Endodermal cell (in vitro differentiated cells): ENCODE measurements around the gene VILL. TPM values are rescaled to one million over a fixed set of nuclear protein-coding genes. Genes with fewer than 3 reads are reported as not detected.
"Not testable (repeated sequence)": the region's sequence is repeated elsewhere in the genome, so short reads cannot be mapped to it uniquely, and the experiment has no call there.

Source experiments
- DNase-seq: peaks from one replicate; pipeline ENCODE4 v3.0.0-alpha.2; 2017
- H3K27ac ChIP-seq: 2 replicates; pipeline ENCODE4 v1.5.1; 2013; ENCODE audit warnings: mild to moderate bottlenecking, low read depth, low read length, moderate library complexity
- H3K27me3 ChIP-seq: 2 replicates; pipeline ENCODE4 v1.6.1; 2013; ENCODE audit warnings: mild to moderate bottlenecking, low read length, moderate library complexity; ENCODE audit not compliant: insufficient read depth, control insufficient read depth, poor library complexity, severe bottlenecking
- H3K36me3 ChIP-seq: 2 replicates; pipeline ENCODE4 v1.7.0; 2013; ENCODE audit warnings: mild to moderate bottlenecking, low read length, moderate library complexity; ENCODE audit not compliant: control insufficient read depth, insufficient read depth
- H3K4me1 ChIP-seq: one replicate; pipeline ENCODE4 v1.7.0; 2013; ENCODE audit warnings: low read length; ENCODE audit not compliant: control insufficient read depth, insufficient read depth
- H3K4me3 ChIP-seq: 2 replicates; pipeline ENCODE4 v1.5.1; 2013; ENCODE audit warnings: mild to moderate bottlenecking, low read length, moderate library complexity
- H3K9ac ChIP-seq: 2 replicates; pipeline ENCODE4 v1.6.1; 2013; ENCODE audit warnings: mild to moderate bottlenecking, low read length, moderate library complexity; ENCODE audit not compliant: poor library complexity, severe bottlenecking; ENCODE audit errors: extremely low read depth
- H3K9me3 ChIP-seq: 2 replicates; pipeline ENCODE4 v1.6.1; 2013; ENCODE audit warnings: mild to moderate bottlenecking, low read length, moderate library complexity; ENCODE audit not compliant: control insufficient read depth
- H3K27ac Mint-ChIP-seq: 2 replicates; pipeline ENCODE4 v1.8.0; 2020; ENCODE audit warnings: mixed read lengths
- H3K27me3 Mint-ChIP-seq: 2 replicates; pipeline ENCODE4 v1.8.0; 2021; ENCODE audit warnings: mild to moderate bottlenecking, mixed read lengths; ENCODE audit not compliant: insufficient read depth
- H3K36me3 Mint-ChIP-seq: 2 replicates; pipeline ENCODE4 v1.8.0; 2020; ENCODE audit warnings: low read depth, mixed read lengths
- H3K4me1 Mint-ChIP-seq: 2 replicates; pipeline ENCODE4 v1.8.0; 2020; ENCODE audit warnings: mixed read lengths
- H3K4me3 Mint-ChIP-seq: 2 replicates; pipeline ENCODE4 v1.8.0; 2020; ENCODE audit warnings: mild to moderate bottlenecking, moderate library complexity, mixed read lengths
- H3K9me3 Mint-ChIP-seq: 2 replicates; pipeline ENCODE4 v1.8.0; 2020; ENCODE audit warnings: mild to moderate bottlenecking, mixed read lengths
- CTCF ChIP-seq: fragments of 200-600 bp; sonication (generic); conservative IDR thresholded peaks from 2 replicates; pipeline ENCODE4 v1.5.0; 2021; ENCODE audit warnings: antibody characterized with exemption, mild to moderate bottlenecking
- WGBS, 2 experiments: methylation state at CpG; one replicate each; pipeline versions ENCODE4 v1.1.5 to v1.1.7; 2013; ENCODE audit warnings: missing lambda C conversion rate in 2 of 2, mixed read lengths in 1 of 2; ENCODE audit not compliant: insufficient coverage in 1 of 2, insufficient read length in 1 of 2; 5-methylcytosine and 5-hydroxymethylcytosine counted together
- total RNA-seq, 2 donors: library from RNA; stranded (reverse); fragmentation: NEBNext Ultra II Directional in 1 of 2; extraction: Animal tissue kit (Norgen Biotek cat#: 25700) in 1 of 2; gene quantifications; 2 replicates in 1 of 2; 3 replicates in 1 of 2; pipeline ENCODE4 v1.2.1, GENCODE V29; 2021

VILL gene
- total RNA-seq, 2 donors from 2014 or later: 16.0 to 21.3 TPM

DNA sequence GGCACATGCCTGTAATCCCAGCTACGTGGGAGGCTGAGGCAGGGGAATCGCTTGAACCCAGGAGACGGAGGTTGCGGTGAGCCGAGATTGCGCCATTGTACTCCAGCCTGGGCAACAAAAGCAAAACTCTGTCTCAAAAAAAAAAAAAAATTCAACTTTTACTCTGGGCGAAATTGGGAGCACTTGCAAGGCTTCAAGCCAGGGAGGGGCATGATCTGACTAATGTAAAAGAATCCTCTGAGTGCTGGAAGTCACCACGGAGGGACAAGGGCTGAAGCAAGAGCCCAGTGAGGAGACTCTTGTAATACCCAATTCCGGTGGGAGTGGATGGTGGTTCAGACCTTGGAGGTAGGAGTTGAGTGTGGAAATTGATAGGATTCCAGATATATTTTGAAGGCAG lies 43.7 kb downstream of the VILL start:
- H3K27ac Mint-ChIP-seq, H3K27ac ChIP-seq, H3K36me3 ChIP-seq, H3K9me3 Mint-ChIP-seq, H3K36me3 Mint-ChIP-seq, H3K4me3 Mint-ChIP-seq, H3K4me3 ChIP-seq, H3K9me3 ChIP-seq, H3K4me1 ChIP-seq, H3K4me1 Mint-ChIP-seq, H3K9ac ChIP-seq: not testable (repeated sequence)
- H3K27me3 ChIP-seq: peaks cover 30% of the 10 kb centered on the region
- WGBS, 2 experiments: 91% methylated on average over 9 of the region's 9 CpGs
- H3K27me3 Mint-ChIP-seq: peaks cover 58% of the 10 kb centered on the region
- DNase-seq: peak; percentile 30

GRCh38 chr3:38036286-38036685 lies 45.7 kb downstream of the VILL start:
- no peaks in the 10 kb centered on the region for H3K36me3 ChIP-seq
- peaks cover 37% of the 10 kb centered on the region for H3K27me3 ChIP-seq
- no peaks in the 10 kb centered on the region for H3K4me1 ChIP-seq
- no peak overlapping the region for H3K4me3 ChIP-seq
- no peak overlapping the region for H3K27ac ChIP-seq
- no peak for TF ChIP-seq CTCF
- Mint-ChIP-seq H3K4me1 (peaks cover 8% of the 10 kb centered on the region), H3K27me3 (peaks cover 58% of the 10 kb centered on the region), H3K36me3 (no peaks in the 10 kb centered on the region), H3K27ac (no peak overlapping the region), H3K9me3 (no peaks in the 10 kb centered on the region), H3K4me3 (no peak overlapping the region)
- no peak overlapping the region for H3K9ac ChIP-seq
- no peak for DNase-seq
- H3K9me3 ChIP-seq: no peaks in the 10 kb centered on the region
- WGBS, 2 experiments: 92 to 100% methylated on average over 2 to 5 of the region's 5 CpGs

GRCh38 chr3:38036906-38037305 lies 46.3 kb downstream of the VILL start:
- 85 to 96% methylated on average over 3 of the region's 3 CpGs for WGBS, 2 experiments
- no peaks in the 10 kb centered on the region for H3K9me3 Mint-ChIP-seq
- H3K27me3 Mint-ChIP-seq: peaks cover 55% of the 10 kb centered on the region

More at GRCh38 chr3:38036906-38037305, 46.3 kb downstream of the VILL start:
- no peak for DNase-seq
- H3K36me3 ChIP-seq: no peaks in the 10 kb centered on the region
- no peak overlapping the region for H3K27ac ChIP-seq
- Mint-ChIP-seq H3K4me1 (peaks cover 8% of the 10 kb centered on the region), H3K36me3 (no peaks in the 10 kb centered on the region), H3K27ac (no peak overlapping the region), H3K4me3 (no peak overlapping the region)
- H3K9ac ChIP-seq: no peak overlapping the region
- no peaks in the 10 kb centered on the region for H3K4me1 ChIP-seq
- peaks cover 36% of the 10 kb centered on the region for H3K27me3 ChIP-seq
- no peaks in the 10 kb centered on the region for H3K9me3 ChIP-seq
- TF ChIP-seq CTCF: no peak
- H3K4me3 ChIP-seq: no peak overlapping the region
